Naive thymus-derived CD8-positive, alpha-beta T cell (primary cell): ENCODE measurements around the gene DCAF5. TPM values are rescaled to one million over a fixed set of nuclear protein-coding genes. Genes with fewer than 3 reads are reported as not detected.
"Not testable (repeated sequence)": the region's sequence is repeated elsewhere in the genome, so short reads cannot be mapped to it uniquely, and the experiment has no call there.

ENCODE experiments used
- ATAC-seq, 2 donors: fragments of 150-1000 bp; cut with Tn5 transposase in 1 of 2; sonication (Bioruptor Pico), chemical (Tn5 transposase) in 1 of 2; 1 replicate in 1 of 2; 2 replicates in 1 of 2; pipeline ENCODE4 v1.10.0; 2021; ENCODE audit warnings: mild to moderate bottlenecking in 2 of 2, moderate library complexity in 2 of 2
- POLR2A ChIA-PET: fragments of 350-600 bp; sonication (Branson Sonifier 250); formaldehyde crosslinking; loops from one replicate; lab custom pipeline; 2021; ENCODE audit warnings: antibody characterized with exemption; lab: Charles Lee
- DNase-seq, 10 donors: peaks; one replicate each; pipeline versions ENCODE4 v3.0.0 to v3.0.0-alpha.2; 2020 to 2022
- H3K27ac Mint-ChIP-seq, 10 donors: one replicate each; pipeline ENCODE4 v1.8.0; 2020 to 2022; ENCODE audit warnings: mild to moderate bottlenecking in 10 of 10, mixed read lengths in 10 of 10, moderate library complexity in 4 of 10, inconsistent platforms in 1 of 10
- H3K27me3 Mint-ChIP-seq, 5 donors: one replicate each; pipeline ENCODE4 v1.8.0; 2021 to 2022; ENCODE audit warnings: mixed read lengths in 5 of 5
- H3K36me3 Mint-ChIP-seq, 3 donors: one replicate each; pipeline ENCODE4 v1.8.0; 2020 to 2022; ENCODE audit warnings: mixed read lengths in 3 of 3, mild to moderate bottlenecking in 2 of 3, inconsistent platforms in 1 of 3
- H3K4me1 Mint-ChIP-seq, 4 donors: one replicate each; pipeline ENCODE4 v1.8.0; 2021 to 2022; ENCODE audit warnings: mixed read lengths in 4 of 4
- H3K4me3 Mint-ChIP-seq, 10 donors: one replicate each; pipeline ENCODE4 v1.8.0; 2020 to 2022; ENCODE audit warnings: mild to moderate bottlenecking in 10 of 10, mixed read lengths in 10 of 10, moderate library complexity in 6 of 10, inconsistent platforms in 1 of 10
- H3K9me3 Mint-ChIP-seq, 9 donors: one replicate each; pipeline ENCODE4 v1.8.0; 2020 to 2022; ENCODE audit warnings: mixed read lengths in 9 of 9, mild to moderate bottlenecking in 3 of 9, inconsistent platforms in 1 of 9, moderate library complexity in 1 of 9
- polyA plus RNA-seq, 3 donors: library from polyadenylated mRNA; unstranded; fragments of 300-500 nt; fragmentation: Illumina TruSeq; gene quantifications; one replicate each; pipeline ENCODE4 v1.2.3, GENCODE V29; 2021
- total RNA-seq, 8 experiments: library from RNA in 2 of 8; stranded (reverse) in 2 of 8; gene quantifications; one replicate each; pipeline ENCODE4 v1.2.3 and lab custom pipeline; 2021 to 2026

DCAF5 gene
- total and polyA plus RNA-seq, 5 experiments from 2014 or later, result 73.1 to 87.2 (median 78.8) TPM

DNA sequence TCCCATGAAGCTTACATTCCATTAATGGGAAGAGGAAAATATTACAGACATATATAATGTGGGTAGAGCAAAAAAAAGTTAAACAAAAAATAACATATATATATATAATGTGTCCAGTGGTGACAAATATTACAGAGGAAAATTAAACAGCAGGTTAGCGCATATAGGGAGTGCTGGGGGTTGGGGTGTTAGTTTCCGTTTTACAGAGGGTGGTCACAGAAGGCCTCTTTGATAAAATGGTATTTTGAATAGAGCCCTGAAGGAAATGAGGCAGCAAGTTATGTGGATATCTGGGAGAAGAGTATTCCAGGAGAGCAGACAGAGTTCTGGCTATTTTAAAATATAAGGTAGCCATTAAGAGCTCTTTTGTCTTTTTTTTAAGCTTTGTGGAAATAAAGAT lies 73.2 kb downstream of the DCAF5 start:
- ATAC-seq (no peak), DNase-seq (no peak)
- H3K27me3 Mint-ChIP-seq, result no peaks in the 10 kb centered on the region
- no peak overlapping the region for H3K4me3 Mint-ChIP-seq
- POLR2A ChIA-PET, result no interaction called here
- H3K4me1 Mint-ChIP-seq, result peaks cover 6 to 19% (median 12%) of the 10 kb centered on the region in 4 donors
- peak overlapping the region in 3 of 10 donors; percentile 17 to 44 (median 32) for H3K27ac Mint-ChIP-seq
- no peaks in the 10 kb centered on the region for H3K9me3 Mint-ChIP-seq
- H3K36me3 Mint-ChIP-seq, result peaks cover 0 to 88% (median 24%) of the 10 kb centered on the region in 3 donors

DNA sequence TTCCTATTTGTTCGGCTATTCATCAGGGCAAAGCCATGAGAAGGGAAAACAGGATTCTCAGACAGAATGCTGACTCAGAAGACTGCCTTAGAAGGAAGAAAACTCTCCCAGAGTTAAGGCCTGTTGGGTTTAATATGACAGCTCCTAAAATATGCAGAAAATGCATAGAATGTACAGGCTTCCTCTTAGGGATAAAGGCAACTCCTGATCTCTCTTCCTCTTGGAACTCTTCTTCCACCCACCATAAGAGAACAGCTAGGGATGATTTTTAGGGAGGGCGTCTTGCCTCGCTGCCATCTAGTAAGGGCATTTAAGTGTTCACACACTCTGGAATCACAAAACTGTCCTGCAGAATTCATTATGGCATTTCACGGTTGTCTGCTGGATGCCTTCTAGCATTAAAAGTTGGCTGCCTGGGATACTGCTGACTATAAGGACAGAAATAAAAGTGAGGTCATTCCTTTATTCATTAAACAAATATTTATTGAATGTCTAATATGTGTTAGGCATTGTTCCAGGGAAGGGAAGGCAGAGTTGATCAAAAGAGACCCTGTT lies 73.7 kb downstream of the DCAF5 start:
- Mint-ChIP-seq H3K4me1 (peaks cover 10 to 19% (median 12%) of the 10 kb centered on the region in 4 donors), H3K9me3 (no peaks in the 10 kb centered on the region), H3K36me3 (peaks cover 0 to 88% (median 27%) of the 10 kb centered on the region in 3 donors), H3K27ac (peak overlapping the region in 3 of 10 donors; percentile 13 to 21 (median 17)), H3K4me3 (no peak overlapping the region), H3K27me3 (no peaks in the 10 kb centered on the region)
- no peak for ATAC-seq
- no peak for DNase-seq
- POLR2A ChIA-PET, result no interaction called here

DNA sequence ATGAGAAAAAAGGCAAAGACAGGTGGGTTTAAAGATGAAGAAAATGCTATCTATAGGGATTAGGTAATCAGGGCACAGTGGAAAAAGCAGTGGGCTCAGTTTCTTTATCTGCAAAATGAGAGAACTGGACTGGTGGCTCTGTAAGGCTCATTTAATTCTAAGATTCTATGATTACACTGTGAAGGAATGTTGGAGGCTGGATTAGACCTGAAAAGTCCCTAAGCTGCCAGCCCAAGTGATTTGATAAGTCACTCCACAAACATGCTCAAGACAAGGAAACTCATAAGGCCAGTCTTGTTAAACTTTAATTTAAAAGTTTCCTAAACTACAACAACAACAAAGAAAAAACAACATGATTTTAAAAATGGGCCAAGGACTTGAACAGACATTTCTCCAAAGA lies 75.1 kb downstream of the DCAF5 start:
- peaks cover 10 to 21% (median 15%) of the 10 kb centered on the region in 4 donors for H3K4me1 Mint-ChIP-seq
- H3K27me3 Mint-ChIP-seq, result no peaks in the 10 kb centered on the region
- no peak for DNase-seq
- H3K4me3 Mint-ChIP-seq, result no peak overlapping the region
- ATAC-seq, result no peak
- peaks cover 0 to 87% (median 24%) of the 10 kb centered on the region in 3 donors for H3K36me3 Mint-ChIP-seq
- POLR2A ChIA-PET, result no interaction called here
- peak overlapping the region in 1 of 10 donors; percentile 21 for H3K27ac Mint-ChIP-seq
- H3K9me3 Mint-ChIP-seq, result no peaks in the 10 kb centered on the region

DNA sequence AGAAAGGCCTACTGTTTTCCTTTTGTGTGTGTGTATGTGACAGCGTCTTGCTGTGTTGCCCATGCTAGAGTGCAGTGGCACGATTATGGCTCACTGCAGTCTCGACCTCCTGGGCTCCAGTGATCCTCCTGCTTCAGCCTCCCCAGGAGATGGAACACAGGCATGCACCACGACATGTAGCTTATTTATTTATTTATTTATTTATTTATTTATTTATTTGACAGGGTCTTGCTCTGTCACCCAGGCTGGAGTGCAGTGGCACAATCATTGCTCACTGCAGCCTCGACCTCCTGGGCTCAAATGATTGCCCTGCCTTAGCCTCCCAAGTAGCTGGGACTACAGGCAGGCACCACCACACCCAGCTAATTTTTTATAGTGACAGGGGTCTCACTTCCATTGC lies 75.7 kb downstream of the DCAF5 start:
- POLR2A ChIA-PET, H3K9me3 Mint-ChIP-seq, H3K4me3 Mint-ChIP-seq, H3K27me3 Mint-ChIP-seq, ATAC-seq, DNase-seq: not testable (repeated sequence)
- Mint-ChIP-seq H3K4me1 (peaks cover 10 to 21% (median 15%) of the 10 kb centered on the region in 4 donors), H3K36me3 (peaks cover 0 to 87% (median 24%) of the 10 kb centered on the region in 3 donors), H3K27ac (peak overlapping the region in 1 of 10 donors; percentile 53)

DNA sequence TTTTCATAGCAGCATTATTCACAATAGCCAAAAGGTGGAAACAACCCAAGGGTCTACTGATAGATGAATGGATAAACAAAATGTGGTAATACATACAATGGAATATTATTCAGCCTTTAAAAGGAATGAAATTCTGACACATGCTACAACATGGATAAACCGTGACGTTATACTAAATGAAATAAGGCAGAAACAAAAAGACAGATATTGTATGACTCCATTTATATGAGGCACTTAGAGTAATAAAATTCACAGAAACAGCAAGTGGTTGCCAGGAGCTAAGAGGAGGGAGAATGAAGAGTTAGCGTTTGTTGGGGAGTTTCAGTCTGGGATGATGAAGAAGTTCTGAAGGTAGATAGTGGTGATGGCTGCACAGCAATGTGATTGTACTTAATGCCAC lies 76.6 kb downstream of the DCAF5 start:
- Mint-ChIP-seq H3K27me3 (no peaks in the 10 kb centered on the region), H3K27ac (peak overlapping the region in 1 of 10 donors; percentile 41), H3K36me3 (peaks cover 0 to 88% (median 18%) of the 10 kb centered on the region in 3 donors), H3K9me3 (no peaks in the 10 kb centered on the region), H3K4me3 (no peak overlapping the region), H3K4me1 (peaks cover 5 to 19% (median 13%) of the 10 kb centered on the region in 4 donors)
- POLR2A ChIA-PET, result no interaction called here
- no peak for DNase-seq
- ATAC-seq, result no peak

DNA sequence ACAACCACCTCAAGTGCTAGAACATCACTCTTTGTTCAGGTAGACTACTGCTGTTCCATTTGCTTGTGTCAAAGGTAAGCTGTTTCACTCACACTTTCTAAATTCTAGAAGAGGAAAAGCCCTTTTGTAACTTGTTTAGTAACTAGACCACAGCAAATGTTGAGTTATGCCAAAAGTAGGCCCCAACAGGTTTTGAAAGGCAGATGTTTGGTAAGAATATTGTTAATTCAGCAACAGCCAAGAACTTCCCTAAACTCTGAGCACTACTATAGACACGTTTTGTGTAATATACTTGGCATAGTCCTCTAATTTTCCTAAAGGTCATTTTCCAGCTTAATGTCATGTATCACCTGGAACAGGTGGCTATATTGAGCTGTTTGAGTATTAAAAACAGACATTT lies 79.0 kb downstream of the DCAF5 start:
- DNase-seq, result no peak
- H3K4me3 Mint-ChIP-seq, result no peak overlapping the region
- H3K36me3 Mint-ChIP-seq, result peaks cover 0 to 89% (median 10%) of the 10 kb centered on the region in 3 donors
- no peak for ATAC-seq
- peak overlapping the region in 2 of 10 donors; percentile 17 to 65 for H3K27ac Mint-ChIP-seq
- POLR2A ChIA-PET, result no interaction called here
- peaks cover 5 to 12% (median 7%) of the 10 kb centered on the region in 4 donors for H3K4me1 Mint-ChIP-seq
- H3K9me3 Mint-ChIP-seq, result no peaks in the 10 kb centered on the region
- H3K27me3 Mint-ChIP-seq, result no peaks in the 10 kb centered on the region

DNA sequence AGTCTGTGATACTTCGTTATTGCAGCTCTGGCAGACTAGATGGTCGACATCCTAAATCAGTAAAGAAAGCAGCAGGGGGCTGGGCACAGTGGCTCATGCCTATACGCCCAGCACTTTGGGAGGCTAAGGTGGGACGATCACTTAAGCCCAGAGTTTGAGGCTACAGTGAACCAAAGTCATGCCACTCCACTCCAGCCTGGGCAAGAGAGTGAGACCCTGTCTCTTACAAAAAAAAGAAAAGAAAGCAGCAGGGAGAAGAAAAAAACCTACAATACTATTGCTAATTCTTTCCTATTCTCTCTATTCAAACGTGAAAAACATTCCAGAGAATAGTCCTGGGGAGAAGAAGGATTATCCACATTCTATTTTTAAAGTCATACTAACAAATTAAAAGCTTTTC lies 79.5 kb downstream of the DCAF5 start:
- ATAC-seq (no peak), DNase-seq (no peak)
- POLR2A ChIA-PET, result interaction anchor here (0.5 to 0.6 kb wide), 2 partner anchors 951 to 1802 kb away, joined by 3 to 4 read pairs; no protein-coding TSS in a partner anchor
- Mint-ChIP-seq H3K9me3 (no peaks in the 10 kb centered on the region), H3K4me3 (no peak overlapping the region), H3K27ac (peak overlapping the region in 2 of 10 donors; percentile 5 to 87), H3K27me3 (no peaks in the 10 kb centered on the region), H3K36me3 (peaks cover 0 to 91% (median 10%) of the 10 kb centered on the region in 3 donors), H3K4me1 (peaks cover 3 to 10% (median 6%) of the 10 kb centered on the region in 4 donors)

DNA sequence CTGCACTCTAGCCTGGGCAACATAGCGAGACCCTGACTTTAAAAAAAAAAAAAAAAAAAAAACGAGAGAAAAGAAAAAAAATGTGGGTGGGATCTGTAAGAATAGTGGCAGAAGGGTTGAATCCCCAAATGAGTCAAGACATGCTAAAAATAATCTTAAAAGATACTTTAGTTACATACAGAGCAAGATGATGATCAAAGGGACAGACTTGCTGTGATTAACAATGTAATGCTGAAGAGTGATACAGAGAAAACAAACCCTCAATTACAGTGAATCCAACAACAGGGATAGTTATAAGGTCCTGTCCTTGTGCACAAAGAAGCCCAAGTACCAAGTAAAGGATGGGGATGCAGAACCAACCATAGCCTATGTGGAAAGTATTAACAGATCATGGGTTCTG lies 80.3 kb downstream of the DCAF5 start:
- Mint-ChIP-seq H3K4me3 (no peak overlapping the region), H3K27ac (peak overlapping the region in 6 of 10 donors; percentile 17 to 82 (median 48)), H3K36me3 (peaks cover 0 to 91% (median 16%) of the 10 kb centered on the region in 3 donors), H3K27me3 (no peaks in the 10 kb centered on the region), H3K4me1 (peaks cover 0 to 9% (median 4%) of the 10 kb centered on the region in 4 donors), H3K9me3 (no peaks in the 10 kb centered on the region)
- POLR2A ChIA-PET, result interaction anchor here (0.5 to 0.6 kb wide), 2 partner anchors 950 to 1801 kb away, joined by 3 to 4 read pairs; no protein-coding TSS in a partner anchor
- ATAC-seq (no peak), DNase-seq (no peak)

DNA sequence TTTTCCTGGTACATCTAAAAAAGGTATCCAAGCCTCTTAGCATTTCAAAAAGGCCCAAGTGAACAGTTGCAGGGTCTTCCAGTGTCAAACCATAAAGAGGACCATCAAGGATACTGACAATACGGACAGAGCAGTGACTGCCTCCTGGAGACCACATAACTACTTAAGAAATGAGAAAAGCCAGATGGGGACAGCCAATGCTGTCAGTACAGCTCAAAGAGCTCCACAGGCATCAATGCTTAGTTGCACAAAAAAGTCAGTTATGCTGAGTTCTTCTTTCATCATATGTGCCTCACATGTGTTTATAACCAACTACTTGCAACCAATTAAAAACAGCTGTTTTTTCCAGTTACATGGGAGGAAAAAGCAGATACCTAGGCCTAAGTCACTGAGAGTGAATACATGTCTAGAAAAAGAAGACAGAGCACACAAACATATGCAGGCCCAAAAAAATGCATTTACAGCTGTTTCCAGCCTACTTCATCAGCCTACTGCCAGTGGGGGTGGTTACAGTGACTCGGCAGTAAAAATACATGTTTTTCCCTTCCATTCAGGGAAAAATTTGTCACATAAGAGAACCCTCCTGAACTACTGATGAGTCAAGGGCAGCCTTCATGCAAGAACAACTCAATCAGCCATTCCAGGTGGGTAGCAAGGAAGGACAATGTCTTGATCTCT lies 84.0 kb downstream of the DCAF5 start:
- no peak overlapping the region for H3K4me3 Mint-ChIP-seq
- DNase-seq (no peak), ATAC-seq (no peak)
- peaks cover 0 to 93% (median 8%) of the 10 kb centered on the region in 3 donors for H3K36me3 Mint-ChIP-seq
- no peaks in the 10 kb centered on the region for H3K9me3 Mint-ChIP-seq
- H3K27ac Mint-ChIP-seq, result peak overlapping the region in 2 of 10 donors; percentile 47 to 56
- peaks cover 0 to 9% (median 1%) of the 10 kb centered on the region in 4 donors for H3K4me1 Mint-ChIP-seq
- POLR2A ChIA-PET, result no interaction called here
- H3K27me3 Mint-ChIP-seq, result no peaks in the 10 kb centered on the region

DNA sequence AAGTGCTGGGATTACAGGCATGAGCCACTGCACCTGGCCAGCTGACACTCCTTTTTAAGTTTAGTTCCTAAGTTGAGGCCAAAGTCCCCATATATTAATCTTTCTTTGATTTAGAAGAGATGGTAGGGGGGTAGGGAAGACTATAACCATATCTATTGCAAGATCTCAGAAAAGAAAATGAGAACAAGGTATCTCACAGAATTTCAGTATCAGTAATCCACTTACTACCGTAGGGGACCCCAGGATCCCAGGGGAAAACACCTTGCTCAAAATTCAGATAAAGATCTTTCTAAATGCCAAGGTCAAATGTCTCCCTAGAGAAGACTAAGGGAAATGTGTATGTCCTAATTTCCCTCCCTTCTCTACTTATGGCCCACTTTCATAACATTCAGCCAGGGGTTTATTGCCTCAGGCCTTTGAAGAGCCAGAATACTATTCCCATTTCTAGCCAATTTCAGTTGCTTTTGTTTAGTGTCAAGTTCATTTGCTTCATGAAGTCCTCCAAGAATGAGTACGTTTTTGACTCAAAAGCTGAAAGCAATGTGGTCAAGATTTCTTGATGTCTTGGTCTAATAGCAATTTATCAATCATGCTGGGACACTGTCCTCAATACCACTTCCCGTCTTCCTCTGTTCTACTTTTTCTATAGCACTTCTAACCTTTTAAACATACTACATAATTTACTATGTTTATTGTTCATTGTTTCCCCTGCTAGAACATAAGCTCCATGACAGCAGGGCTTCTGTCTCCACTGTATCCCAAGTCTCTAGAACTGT lies 86.3 kb downstream of the DCAF5 start:
- Mint-ChIP-seq H3K36me3 (peaks cover 0 to 90% (median 6%) of the 10 kb centered on the region in 3 donors), H3K27ac (peak overlapping the region in 5 of 10 donors; percentile 5 to 71 (median 42)), H3K27me3 (no peaks in the 10 kb centered on the region), H3K4me3 (no peak overlapping the region), H3K9me3 (no peaks in the 10 kb centered on the region), H3K4me1 (peaks cover 0 to 8% (median 2%) of the 10 kb centered on the region in 4 donors)
- ATAC-seq, result no peak
- no peak for DNase-seq
- POLR2A ChIA-PET, result no interaction called here

DNA sequence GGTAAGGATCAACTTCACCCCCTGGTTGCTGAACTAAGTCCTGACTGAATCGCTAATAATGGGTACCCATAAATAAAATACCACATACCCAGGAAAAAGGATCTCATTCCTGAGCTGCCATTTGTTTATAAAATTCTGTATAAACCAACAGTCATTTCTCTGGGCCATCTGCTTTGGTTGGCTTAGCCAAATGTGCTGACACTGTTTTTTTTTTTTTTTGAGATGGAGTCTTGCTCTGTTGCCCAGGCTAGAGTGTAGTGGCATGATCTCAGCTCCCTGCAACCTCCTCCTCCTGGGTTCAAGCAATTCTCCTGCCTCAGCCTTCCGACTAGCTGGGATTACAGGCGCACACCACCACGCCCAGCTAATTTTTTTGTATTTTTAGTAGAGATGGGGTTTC lies 87.0 kb downstream of the DCAF5 start:
- H3K9me3 Mint-ChIP-seq, H3K4me1 Mint-ChIP-seq, ATAC-seq, DNase-seq, H3K4me3 Mint-ChIP-seq, H3K27me3 Mint-ChIP-seq: not testable (repeated sequence)
- POLR2A ChIA-PET, result interaction anchor here (0.7 kb wide), 1 partner anchor 333 kb away, joined by 3 read pairs; the partner anchor contains the start of gene SLC39A9
- Mint-ChIP-seq H3K27ac (peak overlapping the region in 2 of 10 donors; percentile 5 to 40), H3K36me3 (peaks cover 0 to 90% (median 6%) of the 10 kb centered on the region in 3 donors)

DNA sequence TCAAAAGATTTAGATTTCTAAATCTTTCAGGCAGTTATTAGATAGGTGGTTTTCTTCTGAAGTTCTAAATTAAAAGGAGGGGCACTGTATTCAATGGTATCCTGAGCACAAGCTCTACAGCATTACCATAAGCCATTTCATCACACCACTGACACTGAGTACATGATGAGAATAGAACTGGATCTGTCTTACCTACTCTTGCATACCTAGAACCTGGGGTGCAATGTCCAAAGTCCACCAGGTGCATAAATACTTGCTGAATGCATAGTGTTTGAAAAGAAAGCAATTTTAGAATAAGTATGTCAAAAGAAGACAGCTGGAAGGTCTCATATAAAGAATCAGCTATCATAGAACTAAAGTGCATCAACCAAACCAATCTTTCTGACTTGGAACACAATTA lies 88.3 kb downstream of the DCAF5 start:
- Mint-ChIP-seq H3K4me1 (peaks cover 3 to 8% (median 5%) of the 10 kb centered on the region in 4 donors), H3K27me3 (no peaks in the 10 kb centered on the region), H3K36me3 (peaks cover 5 to 88% (median 9%) of the 10 kb centered on the region in 3 donors), H3K4me3 (no peak overlapping the region), H3K27ac (no peak overlapping the region), H3K9me3 (no peaks in the 10 kb centered on the region)
- ATAC-seq (no peak), DNase-seq (no peak)
- POLR2A ChIA-PET, result interaction anchor here (0.6 kb wide), 1 partner anchor 16 kb away, joined by 3 read pairs; no protein-coding TSS in a partner anchor
